Measurements from ENCODE around the gene ROGDI. TPM values are rescaled to one million over a fixed set of nuclear protein-coding genes. Genes with fewer than 3 reads are reported as not detected.

The ROGDI gene
- total RNA-seq, 2 experiments from 2014 or later = 6.2 to 6.3 TPM

GRCh38 chr16:4768549-4769305, 33.7 kb downstream of the ROGDI start:
- Mint-ChIP-seq H3K36me3 (no peaks in the 10 kb centered on the region), H3K27me3 (no peaks in the 10 kb centered on the region), H3K4me3 (peak overlapping the region; percentile 90), H3K27ac (peak overlapping the region; percentile 93), H3K4me1 (ENCODE audit: low read depth) (peaks cover 35% of the 10 kb centered on the region), H3K9me3 (no peaks in the 10 kb centered on the region)
- peak; percentile 94 for DNase-seq
- CTCF ChIA-PET = interaction anchor here (1.0 to 2.7 kb wide), 3 partner anchors 34 to 187 kb away, joined by 3 to 10 read pairs (median 4); partner anchors contain the start of genes ANKS3, DNAAF8 and MGRN1
- intact Hi-C loops (cut with micrococcal nuclease) = loop anchor here (1.0 to 5.0 kb wide), 5 partner anchors 34 to 417 kb away; partner anchors contain the start of genes ANKS3, DNAAF8, EEF2KMT and GLYR1
- POLR2A ChIA-PET = interaction anchor here (0.7 to 1.8 kb wide), 4 partner anchors 34 to 265 kb away, joined by 3 to 9 read pairs (median 4); partner anchors contain the start of genes ANKS3, DNAAF8, NAGPA and ROGDI

GRCh38 chr16:4767872-4768548, 34.4 kb downstream of the ROGDI start:
- H3K27ac Mint-ChIP-seq = peak overlapping the region; percentile 93
- intact Hi-C loops (cut with micrococcal nuclease) = loop anchor here (1.0 to 5.0 kb wide), 7 partner anchors 34 to 417 kb away; partner anchors contain the start of genes ANKS3, DNAAF8, EEF2KMT and GLYR1
- ChIA-PET POLR2A (interaction anchor here (0.7 to 1.8 kb wide), 4 partner anchors 33 to 266 kb away, joined by 3 to 9 read pairs (median 4); partner anchors contain the start of genes ANKS3, DNAAF8, NAGPA and ROGDI), CTCF (interaction anchor here (1.0 to 2.7 kb wide), 3 partner anchors 34 to 188 kb away, joined by 3 to 10 read pairs (median 4); partner anchors contain the start of genes ANKS3, DNAAF8 and MGRN1)
- peaks cover 35% of the 10 kb centered on the region for H3K4me1 Mint-ChIP-seq (ENCODE audit: low read depth)
- H3K27me3 Mint-ChIP-seq = no peaks in the 10 kb centered on the region
- no peaks in the 10 kb centered on the region for H3K9me3 Mint-ChIP-seq
- peak; percentile 61 for DNase-seq
- H3K4me3 Mint-ChIP-seq = peak overlapping the region; percentile 90
- H3K36me3 Mint-ChIP-seq = no peaks in the 10 kb centered on the region

- peak within 1 kb of the TSS; percentile 93 for H3K27ac Mint-ChIP-seq
- H3K36me3 Mint-ChIP-seq = peaks cover 2% of the 10 kb centered on the region
- DNase-seq = peak; percentile 98
- H3K4me1 Mint-ChIP-seq (ENCODE audit: low read depth) = peaks cover 35% of the 10 kb centered on the region
- ChIA-PET POLR2A (interaction anchor here (0.5 to 1.8 kb wide), 4 partner anchors 32 to 228 kb away, joined by 3 to 9 read pairs (median 4); partner anchors contain the start of genes ANKS3, CDIP1 and DNAAF8), CTCF (interaction anchor here (0.6 to 2.7 kb wide), 2 partner anchors 33 to 50 kb away, joined by 3 to 10 read pairs; partner anchors contain the start of genes ANKS3 and DNAAF8)
- no peaks in the 10 kb centered on the region for H3K9me3 Mint-ChIP-seq
- intact Hi-C loops (cut with micrococcal nuclease) = loop anchor here (2.0 to 5.0 kb wide), 3 partner anchors 74 to 330 kb away; partner anchors contain the start of genes EEF2KMT, MGRN1 and NUDT16L1
- peak within 1 kb of the TSS; percentile 90 for H3K4me3 Mint-ChIP-seq
- H3K27me3 Mint-ChIP-seq = no peaks in the 10 kb centered on the region
Observed at GRCh38 chr16:4766875-4767628, 35.4 kb downstream of the ROGDI start, which contains the start of gene ZNF500. Gene ZNF500 (minus strand): TSS chr16:4767162. CDS start chr16:4765978, 1,184 bp downstream.

GRCh38 chr16:4765511-4766474, 36.6 kb downstream of the ROGDI start:
- Mint-ChIP-seq H3K36me3 (peaks cover 6% of the 10 kb centered on the region), H3K9me3 (no peaks in the 10 kb centered on the region), H3K27ac (peak overlapping the region; percentile 77), H3K4me1 (ENCODE audit: low read depth) (peaks cover 36% of the 10 kb centered on the region), H3K4me3 (peak overlapping the region; percentile 78), H3K27me3 (no peaks in the 10 kb centered on the region)
- ChIA-PET CTCF (interaction anchor here (2.7 kb wide), 1 partner anchor 31 kb away, joined by 10 read pairs; the partner anchor contains the start of genes ANKS3 and DNAAF8), POLR2A (interaction anchor here (0.5 to 1.0 kb wide), 2 partner anchors 40 to 227 kb away, joined by 3 read pairs; partner anchors contain the start of gene CDIP1)
- DNase-seq = no peak
- intact Hi-C loops (cut with micrococcal nuclease) = loop anchor here (2.0 to 5.0 kb wide), 3 partner anchors 73 to 332 kb away; partner anchors contain the start of genes EEF2KMT, MGRN1 and NUDT16L1

GRCh38 chr16:4763791-4764190, 38.6 kb downstream of the ROGDI start:
- ChIA-PET CTCF (no interaction called here), POLR2A (no interaction called here)
- H3K27me3 Mint-ChIP-seq = no peaks in the 10 kb centered on the region
- H3K9me3 Mint-ChIP-seq = no peaks in the 10 kb centered on the region
- H3K27ac Mint-ChIP-seq = no peak overlapping the region
- intact Hi-C loops (cut with micrococcal nuclease) = no loop called here
- H3K36me3 Mint-ChIP-seq = peaks cover 20% of the 10 kb centered on the region
- H3K4me3 Mint-ChIP-seq = no peak overlapping the region
- no peak for DNase-seq
- H3K4me1 Mint-ChIP-seq (ENCODE audit: low read depth) = peaks cover 31% of the 10 kb centered on the region

- Mint-ChIP-seq H3K36me3 (peaks cover 26% of the 10 kb centered on the region), H3K27me3 (no peaks in the 10 kb centered on the region), H3K27ac (no peak overlapping the region), H3K4me1 (ENCODE audit: low read depth) (peaks cover 21% of the 10 kb centered on the region), H3K4me3 (no peak overlapping the region), H3K9me3 (no peaks in the 10 kb centered on the region)
- intact Hi-C loops (cut with micrococcal nuclease) = no loop called here
- CTCF ChIA-PET = no interaction called here
- POLR2A ChIA-PET = no interaction called here
- no peak for DNase-seq
Observed at GRCh38 chr16:4762205-4762604, 40.2 kb downstream of the ROGDI start.

- Mint-ChIP-seq H3K36me3 (peaks cover 37% of the 10 kb centered on the region), H3K27me3 (no peaks in the 10 kb centered on the region), H3K27ac (no peak overlapping the region), H3K4me1 (ENCODE audit: low read depth) (peaks cover 10% of the 10 kb centered on the region), H3K4me3 (no peak overlapping the region), H3K9me3 (peaks cover 3% of the 10 kb centered on the region)
- ChIA-PET CTCF (no interaction called here), POLR2A (interaction anchor here (0.6 kb wide), 1 partner anchor 15 kb away, joined by 3 read pairs; no protein-coding TSS in a partner anchor)
- intact Hi-C loops (cut with micrococcal nuclease) = no loop called here
- DNase-seq = no peak
Observed at GRCh38 chr16:4760221-4760910, 42.1 kb downstream of the ROGDI start.

GRCh38 chr16:4755687-4756086, 46.7 kb downstream of the ROGDI start:
- ChIA-PET CTCF (no interaction called here), POLR2A (no interaction called here)
- DNase-seq = no peak
- Mint-ChIP-seq H3K36me3 (peaks cover 43% of the 10 kb centered on the region), H3K9me3 (peaks cover 3% of the 10 kb centered on the region), H3K4me3 (no peak overlapping the region), H3K4me1 (ENCODE audit: low read depth) (peaks cover 2% of the 10 kb centered on the region), H3K27ac (no peak overlapping the region), H3K27me3 (no peaks in the 10 kb centered on the region)
- intact Hi-C loops (cut with micrococcal nuclease) = no loop called here

GRCh38 chr16:4754865-4755264, 47.6 kb downstream of the ROGDI start:
- no peak for DNase-seq
- Mint-ChIP-seq H3K4me3 (no peak overlapping the region), H3K27ac (no peak overlapping the region), H3K36me3 (peaks cover 36% of the 10 kb centered on the region), H3K9me3 (peaks cover 3% of the 10 kb centered on the region), H3K4me1 (ENCODE audit: low read depth) (no peaks in the 10 kb centered on the region), H3K27me3 (no peaks in the 10 kb centered on the region)
- ChIA-PET CTCF (no interaction called here), POLR2A (no interaction called here)
- intact Hi-C loops (cut with micrococcal nuclease) = no loop called here

- CTCF ChIA-PET = no interaction called here
- POLR2A ChIA-PET = no interaction called here
- H3K4me1 Mint-ChIP-seq (ENCODE audit: low read depth) = no peaks in the 10 kb centered on the region
- no peak overlapping the region for H3K27ac Mint-ChIP-seq
- H3K27me3 Mint-ChIP-seq = no peaks in the 10 kb centered on the region
- DNase-seq = no peak
- H3K9me3 Mint-ChIP-seq = peaks cover 3% of the 10 kb centered on the region
- peaks cover 24% of the 10 kb centered on the region for H3K36me3 Mint-ChIP-seq
- intact Hi-C loops (cut with micrococcal nuclease) = no loop called here
- no peak overlapping the region for H3K4me3 Mint-ChIP-seq
Observed at GRCh38 chr16:4753227-4753626, 49.2 kb downstream of the ROGDI start.
